AG04450 (cell line): ENCODE measurements around the gene ZBED3. TPM values are rescaled to one million over a fixed set of nuclear protein-coding genes. Genes with fewer than 3 reads are reported as not detected.
A peak's percentile ranks its signal among the peaks of the same experiment; 100 is the strongest.

Experiments used
- CTCF ChIA-PET: fragments of 300-600, 350-600 bp; formaldehyde crosslinking; extraction: SDS; loops from one replicate; lab custom pipeline; 2022; ENCODE audit warnings: antibody characterized with exemption, inconsistent platforms; lab: Charles Lee
- POLR2A ChIA-PET: fragments of 350-600 bp; formaldehyde crosslinking; extraction: SDS; loops from one replicate; lab custom pipeline; 2021; ENCODE audit warnings: antibody characterized with exemption, inconsistent platforms; lab: Yijun Ruan, JAX
- DNase-seq: peaks from one replicate; pipeline ENCODE4 v3.0.0-alpha.2; 2011; ENCODE audit warnings: low read depth, low spot score
- H3K27ac ChIP-seq: one replicate; pipeline ENCODE4 v1.5.1; 2012; ENCODE audit warnings: low read depth, low read length, control low read depth
- H3K27me3 ChIP-seq: one replicate; pipeline ENCODE4 v1.6.0; 2012; ENCODE audit warnings: low read length; ENCODE audit not compliant: control insufficient read depth, insufficient read depth
- H3K4me3 ChIP-seq: 2 replicates; pipeline ENCODE4 v1.5.1; 2011; ENCODE audit warnings: mild to moderate bottlenecking, low read depth, low read length, control low read depth
- H3K9me3 ChIP-seq: 2 replicates; pipeline ENCODE4 v1.5.1; 2012; ENCODE audit warnings: low read length; ENCODE audit not compliant: control insufficient read depth, insufficient read depth
- CTCF ChIP-seq: IDR thresholded peaks from 2 replicates; pipeline ENCODE4 v1.5.1; 2011; ENCODE audit warnings: low read depth, low read length, control low read depth, inconsistent platforms
- polyA plus RNA-seq: library from polyadenylated mRNA; depleted of rRNA; stranded (reverse); fragments of >200 nt; gene quantifications from 2 replicates; pipeline ENCODE4 v1.2.3, GENCODE V29; 2011

Gene ZBED3
- polyA plus RNA-seq, 1 experiment: 7.3 TPM

GRCh38 chr5:77066823-77067442 is 20.2 kb downstream of the ZBED3 start:
- no peaks in the 10 kb centered on the region for H3K27me3 ChIP-seq
- no peak overlapping the region for H3K4me3 ChIP-seq
- peak; percentile 62 for DNase-seq
- peak overlapping the region; percentile 89 for H3K27ac ChIP-seq
- CTCF ChIA-PET: interaction anchor here (1.2 to 2.8 kb wide), 5 partner anchors 8 to 425 kb away, joined by 3 to 26 read pairs (median 6); partner anchors contain the start of genes WDR41 and ZBED3
- H3K9me3 ChIP-seq: no peaks in the 10 kb centered on the region
- no peak for TF ChIP-seq CTCF
- POLR2A ChIA-PET: interaction anchor here (0.9 to 1.4 kb wide), 2 partner anchors 37 to 377 kb away, joined by 3 to 7 read pairs; partner anchors contain the start of gene AGGF1

GRCh38 chr5:77066184-77066583 is 20.9 kb downstream of the ZBED3 start:
- no peaks in the 10 kb centered on the region for H3K27me3 ChIP-seq
- TF ChIP-seq CTCF: no peak
- H3K9me3 ChIP-seq: no peaks in the 10 kb centered on the region
- POLR2A ChIA-PET: no interaction called here
- DNase-seq: no peak
- CTCF ChIA-PET: interaction anchor here (2.8 kb wide), 1 partner anchor 11 kb away, joined by 26 read pairs; no protein-coding TSS in a partner anchor
- H3K4me3 ChIP-seq: no peak overlapping the region
- H3K27ac ChIP-seq: no peak overlapping the region

- ChIA-PET CTCF (interaction anchor here (1.0 kb wide), 1 partner anchor 13 kb away, joined by 3 read pairs; no protein-coding TSS in a partner anchor), POLR2A (no interaction called here)
- Histone ChIP-seq H3K9me3 (no peaks in the 10 kb centered on the region), H3K27ac (no peak overlapping the region), H3K4me3 (no peak overlapping the region), H3K27me3 (no peaks in the 10 kb centered on the region)
- DNase-seq: no peak
- TF ChIP-seq CTCF: no peak
Measured at GRCh38 chr5:77065256-77065655, 21.8 kb downstream of the ZBED3 start.

GRCh38 chr5:77064040-77064439 is 23.0 kb downstream of the ZBED3 start:
- no peak for TF ChIP-seq CTCF
- no peak overlapping the region for H3K27ac ChIP-seq
- ChIA-PET POLR2A (no interaction called here), CTCF (interaction anchor here (1.7 kb wide), 1 partner anchor 13 kb away, joined by 3 read pairs; no protein-coding TSS in a partner anchor)
- no peaks in the 10 kb centered on the region for H3K9me3 ChIP-seq
- H3K4me3 ChIP-seq: no peak overlapping the region
- DNase-seq: no peak
- no peaks in the 10 kb centered on the region for H3K27me3 ChIP-seq

GRCh38 chr5:77046416-77047073 is 40.5 kb downstream of the ZBED3 start:
- no peak overlapping the region for H3K27ac ChIP-seq
- POLR2A ChIA-PET: no interaction called here
- H3K4me3 ChIP-seq: no peak overlapping the region
- H3K9me3 ChIP-seq: no peaks in the 10 kb centered on the region
- CTCF ChIA-PET: no interaction called here
- no peak for DNase-seq
- no peak for TF ChIP-seq CTCF
- no peaks in the 10 kb centered on the region for H3K27me3 ChIP-seq
